Measurements from ENCODE around the gene PTMS.

The PTMS gene

GRCh38 chr12:6765634-6766581 is at the start of gene PTMS:
PTMS (plus strand) TSS chr12:6766363; CDS start chr12:6766706, 343 bp downstream.
- H3K9ac ChIP-seq = peak within 1 kb of the TSS; percentile 97
- peaks cover 39% of the 10 kb centered on the region for H3K4me1 ChIP-seq
- no peaks in the 10 kb centered on the region for H3K27me3 ChIP-seq (ENCODE audit: control insufficient read depth, insufficient read depth, low read length)
- peak within 1 kb of the TSS; percentile 97 for H3K27ac ChIP-seq
- peak within 1 kb of the TSS; percentile 91 for H3K4me2 ChIP-seq (ENCODE audit: low read length)
- no peaks in the 10 kb centered on the region for H3K9me3 ChIP-seq (ENCODE audit: control insufficient read depth, low read length)
- H3K79me2 ChIP-seq = peaks cover 5% of the 10 kb centered on the region
- peak within 1 kb of the TSS; percentile 80 for H2AFZ ChIP-seq
- peak within 1 kb of the TSS; percentile 71 for H3K4me3 ChIP-seq (ENCODE audit: low read depth, low read length)
- H3K36me3 ChIP-seq (ENCODE audit: control insufficient read depth, insufficient read depth, low read length) = no peaks in the 10 kb centered on the region
- TF ChIP-seq CTCF (IDR thresholded peaks at IDR 0.05) = no peak

GRCh38 chr12:6716874-6717437 is 49.2 kb upstream of the PTMS start:
- H3K27ac ChIP-seq = no peak overlapping the region
- no peaks in the 10 kb centered on the region for H3K36me3 ChIP-seq (ENCODE audit: control insufficient read depth, insufficient read depth, low read length)
- H2AFZ ChIP-seq = no peak overlapping the region
- H3K4me3 ChIP-seq (ENCODE audit: low read depth, low read length) = no peak overlapping the region
- no peak overlapping the region for H3K4me2 ChIP-seq (ENCODE audit: low read length)
- H3K4me1 ChIP-seq = no peaks in the 10 kb centered on the region
- H3K9me3 ChIP-seq (ENCODE audit: control insufficient read depth, low read length) = no peaks in the 10 kb centered on the region
- TF ChIP-seq CTCF (IDR thresholded peaks at IDR 0.05) = no peak
- H3K79me2 ChIP-seq = no peaks in the 10 kb centered on the region
- H3K9ac ChIP-seq = no peak overlapping the region
- no peaks in the 10 kb centered on the region for H3K27me3 ChIP-seq (ENCODE audit: control insufficient read depth, insufficient read depth, low read length)

- no peaks in the 10 kb centered on the region for H3K9me3 ChIP-seq (ENCODE audit: control insufficient read depth, low read length)
- no peak overlapping the region for H3K27ac ChIP-seq
- H3K9ac ChIP-seq = no peak overlapping the region
- H3K27me3 ChIP-seq (ENCODE audit: control insufficient read depth, insufficient read depth, low read length) = no peaks in the 10 kb centered on the region
- no peak overlapping the region for H3K4me3 ChIP-seq (ENCODE audit: low read depth, low read length)
- no peaks in the 10 kb centered on the region for H3K4me1 ChIP-seq
- H3K36me3 ChIP-seq (ENCODE audit: control insufficient read depth, insufficient read depth, low read length) = no peaks in the 10 kb centered on the region
- H3K79me2 ChIP-seq = no peaks in the 10 kb centered on the region
- no peak for TF ChIP-seq CTCF (IDR thresholded peaks at IDR 0.05)
- H3K4me2 ChIP-seq (ENCODE audit: low read length) = no peak overlapping the region
- peak overlapping the region; percentile 80 for H2AFZ ChIP-seq
These were observed 43.3 kb upstream of the PTMS start for GRCh38 chr12:6722863-6723262.

- Histone ChIP-seq H2AFZ (peak within 1 kb of the TSS; percentile 80), H3K9me3 (ENCODE audit: control insufficient read depth, low read length) (no peaks in the 10 kb centered on the region)
These were observed 42.4 kb upstream of the PTMS start, which contains the start of gene COPS7A for GRCh38 chr12:6723607-6724408. COPS7A (plus strand) TSS chr12:6724046; CDS start chr12:6724657, 611 bp downstream.

More at GRCh38 chr12:6723607-6724408, 42.4 kb upstream of the PTMS start, which contains the start of gene COPS7A:
- no peaks in the 10 kb centered on the region for H3K27me3 ChIP-seq (ENCODE audit: control insufficient read depth, insufficient read depth, low read length)
- no peaks in the 10 kb centered on the region for H3K79me2 ChIP-seq
- no peaks in the 10 kb centered on the region for H3K4me1 ChIP-seq
- peak within 1 kb of the TSS; percentile 84 for H3K27ac ChIP-seq
- H3K4me3 ChIP-seq (ENCODE audit: low read depth, low read length) = peak within 1 kb of the TSS; percentile 87
- no peak within 1 kb of the TSS for H3K9ac ChIP-seq
- TF ChIP-seq CTCF (IDR thresholded peaks at IDR 0.05) = no peak
- H3K36me3 ChIP-seq (ENCODE audit: control insufficient read depth, insufficient read depth, low read length) = no peaks in the 10 kb centered on the region
- peak within 1 kb of the TSS; percentile 99 for H3K4me2 ChIP-seq (ENCODE audit: low read length)

Data from parathyroid adenoma (tissue), 2 donors.